ENCODE measurements around the gene ITGB4. TPM values are rescaled to one million over a fixed set of nuclear protein-coding genes. Genes with fewer than 3 reads are reported as not detected.

Gene ITGB4
- total and polyA plus RNA-seq, 10 of the 15 experiments (the other 5 are each of a cell fraction or from before 2014, with no cell fraction given) = 0.06 to 1.6 (median 0.27) TPM; not detected in 2

GRCh38 chr17:75743625-75744206, 22.5 kb downstream of the ITGB4 start:
- RAD21 ChIA-PET (ENCODE audit: unreplicated experiment) = interaction anchor here (1.3 kb wide), 1 partner anchor 142 kb away, joined by 3 read pairs; no protein-coding TSS in a partner anchor
- intact Hi-C loops (cut with micrococcal nuclease; ENCODE audit: unreplicated experiment) (no loop called here), in situ Hi-C loops (cut with MboI) (loop anchor here (5.0 to 10.0 kb wide), 2 partner anchors 109 to 316 kb away; partner anchors contain the start of gene SMIM5)
- no peak overlapping the region for H3K27ac ChIP-seq (ENCODE audit: control insufficient read depth, insufficient read depth)
- FAIRE-seq (no peak), DNase-seq (ENCODE audit: low read depth, low spot score) (no peak), ATAC-seq (no peak)
- SMC1A ChIA-PET (ENCODE audit: uncharacterized antibody, unreplicated experiment) = interaction anchor here (1.0 to 6.9 kb wide), 3 partner anchors 69 to 108 kb away, joined by 3 to 72 read pairs (median 3); no protein-coding TSS in a partner anchor
- H3K27me3 ChIP-seq (replicated peaks in 1 of 2; ENCODE audit: control insufficient read depth in 2 of 2, insufficient read depth in 2 of 2, low read length in 1 of 2) = no peaks in the 10 kb centered on the region
- H3K79me2 ChIP-seq (ENCODE audit: control insufficient read depth, insufficient read depth, low read length) = no peaks in the 10 kb centered on the region
- no peak overlapping the region for H3K9ac ChIP-seq (ENCODE audit: control insufficient read depth, insufficient read depth, low read length)
- no peak overlapping the region for H2AFZ ChIP-seq (ENCODE audit: control insufficient read depth, low read depth, low read length)
- CTCF ChIA-PET = interaction anchor here (0.9 to 10.6 kb wide), 6 partner anchors 9 to 142 kb away, joined by 3 to 336 read pairs (median 84); partner anchors contain the start of gene SMIM5
- no peaks in the 10 kb centered on the region for H3K36me3 ChIP-seq (ENCODE audit: control insufficient read depth in 2 of 2, insufficient read depth in 2 of 2, low read length in 1 of 2)
- H3K4me3 ChIP-seq = no peak overlapping the region
- WGBS (ENCODE audit: insufficient coverage, insufficient replicate concordance, low lambda C conversion rate, missing lambda C conversion rate) = 69% methylated on average over 24 of the region's 25 CpGs
- H4K20me1 ChIP-seq (ENCODE audit: control insufficient read depth, insufficient read depth) = no peaks in the 10 kb centered on the region
- POLR2A ChIA-PET = interaction anchor here (0.6 kb wide), 1 partner anchor 30 kb away, joined by 8 read pairs; no protein-coding TSS in a partner anchor
- no peaks in the 10 kb centered on the region for H3K9me3 ChIP-seq (replicated peaks; ENCODE audit: control insufficient read depth, insufficient read depth, low read length)
- H3K4me2 ChIP-seq (ENCODE audit: control insufficient read depth, insufficient read depth) = no peak overlapping the region
- no TSS peak for BruUV-seq (replicated peaks)
- H3K4me1 ChIP-seq (ENCODE audit: control insufficient read depth, insufficient read depth, low read length) = no peaks in the 10 kb centered on the region
- TF ChIP-seq ESRRA (IDR thresholded peaks at IDR 0.05; ENCODE audit: low read length) (no peak), NKRF (conservative IDR thresholded peaks at IDR 0.05) (no peak), RAD21 (IDR thresholded peaks at IDR 0.05; ENCODE audit: insufficient read depth, low read depth, low read length) (no peak), MTA3 (IDR thresholded peaks at IDR 0.05; ENCODE audit: borderline replicate concordance, low read length) (no peak), SP1 (IDR thresholded peaks at IDR 0.05; ENCODE audit: low read depth, low read length) (no peak), KAT2A (conservative IDR thresholded peaks at IDR 0.05; ENCODE audit: control insufficient read depth, low read depth, low read length) (no peak), GATAD2B (conservative IDR thresholded peaks at IDR 0.05; ENCODE audit: low read depth) (no peak), EZH2 (IDR thresholded peaks at IDR 0.05; ENCODE audit: borderline replicate concordance, control insufficient read depth, low read depth, low read length) (no peak), ZBTB40 (IDR thresholded peaks at IDR 0.05; ENCODE audit: borderline replicate concordance) (no peak), SREBF2 (IDR thresholded peaks at IDR 0.05; ENCODE audit: low read length) (no peak), SMAD1 (IDR thresholded peaks at IDR 0.05; ENCODE audit: low read depth, partially characterized antibody) (no peak), HDAC6 (IDR thresholded peaks at IDR 0.05; ENCODE audit: unreplicated experiment) (no peak), EED (IDR thresholded peaks at IDR 0.05; ENCODE audit: low read depth) (no peak), CTCF (IDR thresholded peaks at IDR 0.05 in 2 of 3, conservative IDR thresholded peaks at IDR 0.05 in 1 of 3; ENCODE audit: control insufficient read depth in 2 of 3, extremely low read depth in 1 of 3, insufficient read depth in 1 of 3, low read depth in 3 of 3, low read length in 3 of 3) (no peak), PAX8 (IDR thresholded peaks at IDR 0.05) (no peak), TBL1XR1 (IDR thresholded peaks at IDR 0.05; ENCODE audit: low read depth, low read length) (no peak), ZBED1 (IDR thresholded peaks at IDR 0.05; ENCODE audit: borderline replicate concordance) (no peak)
